Effector memory CD8-positive, alpha-beta T cell (primary cell): ENCODE measurements around the gene ERBIN.
A peak's percentile ranks its signal among the peaks of the same experiment; 100 is the strongest.
"Not testable (repeated sequence)": the region's sequence is repeated elsewhere in the genome, so short reads cannot be mapped to it uniquely, and the experiment has no call there.

Source experiments
- ATAC-seq: fragments of 150-1000 bp; cut with Tn5 transposase; replicated peaks from 2 replicates; pipeline ENCODE4 v1.10.0; 2021; ENCODE audit warnings: mild to moderate bottlenecking, moderate library complexity
- DNase-seq, 3 experiments: peaks; one replicate each; pipeline ENCODE4 v3.0.0; 2021
- H3K27ac Mint-ChIP-seq, 2 donors: one replicate each; pipeline ENCODE4 v1.8.0; 2022; ENCODE audit warnings: mild to moderate bottlenecking in 2 of 2, mixed read lengths in 2 of 2, moderate library complexity in 2 of 2
- H3K27me3 Mint-ChIP-seq, 2 donors: one replicate each; pipeline ENCODE4 v1.8.0; 2022; ENCODE audit warnings: mixed read lengths in 2 of 2
- H3K36me3 Mint-ChIP-seq: one replicate; pipeline ENCODE4 v1.8.0; 2022; ENCODE audit warnings: mild to moderate bottlenecking, moderate library complexity, mixed read lengths; ENCODE audit not compliant: insufficient read depth
- H3K4me1 Mint-ChIP-seq, 2 donors: one replicate each; pipeline ENCODE4 v1.8.0; 2022; ENCODE audit warnings: low read depth in 2 of 2, mixed read lengths in 2 of 2
- H3K4me3 Mint-ChIP-seq, 2 donors: one replicate each; pipeline ENCODE4 v1.8.0; 2022; ENCODE audit warnings: mild to moderate bottlenecking in 2 of 2, mixed read lengths in 2 of 2, moderate library complexity in 2 of 2
- H3K9me3 Mint-ChIP-seq, 2 donors: one replicate each; pipeline ENCODE4 v1.8.0; 2022; ENCODE audit warnings: mixed read lengths in 2 of 2

ERBIN gene

DNA sequence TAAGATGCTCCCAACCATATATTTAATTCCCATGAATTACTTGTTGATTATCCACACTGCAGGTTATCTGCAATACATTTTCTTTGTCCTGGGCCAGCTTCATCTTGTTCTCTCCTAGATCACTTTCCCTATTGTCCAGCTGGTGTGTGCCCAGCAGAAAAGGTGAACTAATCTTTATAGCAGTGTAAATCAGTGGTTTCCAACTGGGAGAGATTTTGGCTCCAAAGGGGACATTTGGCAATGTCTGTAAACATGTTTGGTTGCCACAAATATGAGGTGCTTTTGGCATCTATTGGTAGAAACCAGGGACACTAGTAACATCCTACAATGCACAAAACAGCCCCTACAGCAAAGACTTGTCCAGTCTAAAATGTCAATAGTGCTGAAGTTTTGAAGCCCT lies 20.1 kb upstream of the ERBIN start:
- H3K4me1 Mint-ChIP-seq, result no peaks in the 10 kb centered on the region
- no peaks in the 10 kb centered on the region for H3K9me3 Mint-ChIP-seq
- no peak for DNase-seq
- H3K27ac Mint-ChIP-seq, result no peak overlapping the region
- no peaks in the 10 kb centered on the region for H3K36me3 Mint-ChIP-seq
- no peak overlapping the region for H3K4me3 Mint-ChIP-seq
- H3K27me3 Mint-ChIP-seq, result no peaks in the 10 kb centered on the region
- no peak for ATAC-seq

DNA sequence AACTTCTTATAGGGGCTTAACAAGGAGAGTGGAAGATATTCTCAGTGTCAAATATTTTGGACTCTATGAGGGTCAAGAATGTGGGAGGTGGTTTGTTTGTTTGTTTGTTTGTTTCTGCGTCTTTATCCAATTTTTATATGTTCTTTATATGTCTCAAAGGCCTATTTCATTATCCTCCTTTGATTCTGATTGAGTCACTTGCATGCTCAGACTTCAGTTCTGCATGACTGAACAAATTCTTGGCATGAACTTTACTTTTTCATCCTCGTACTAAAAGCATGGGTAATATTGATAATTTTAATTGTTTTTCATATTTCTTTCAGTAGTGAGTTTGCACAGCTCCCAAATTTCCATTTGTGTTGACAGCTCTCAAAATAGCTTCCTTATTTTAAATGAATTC lies 19.2 kb upstream of the ERBIN start:
- no peaks in the 10 kb centered on the region for H3K36me3 Mint-ChIP-seq

DNA sequence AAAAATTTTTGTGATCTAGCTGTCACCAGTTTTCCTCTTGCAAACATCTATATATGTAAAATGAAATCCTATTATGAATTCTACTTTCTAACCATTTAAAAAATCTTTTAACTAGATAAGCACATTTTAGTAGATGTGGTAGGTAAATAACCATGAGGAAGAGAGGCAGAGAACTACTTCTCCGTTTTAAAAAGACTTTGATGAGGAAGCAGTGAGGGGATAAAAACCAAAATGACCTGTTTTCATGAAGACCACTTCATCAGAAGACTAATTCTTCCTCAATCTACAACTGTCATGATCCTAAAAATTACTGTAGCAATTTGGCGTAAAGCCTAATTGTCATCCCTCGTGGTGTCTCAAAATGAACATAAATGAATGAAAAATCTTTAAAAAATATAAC lies 15.7 kb upstream of the ERBIN start:
- H3K9me3 Mint-ChIP-seq, result no peaks in the 10 kb centered on the region
- H3K36me3 Mint-ChIP-seq, result no peaks in the 10 kb centered on the region
- no peak for ATAC-seq
- H3K4me1 Mint-ChIP-seq, result no peaks in the 10 kb centered on the region
- H3K27ac Mint-ChIP-seq, result no peak overlapping the region
- H3K27me3 Mint-ChIP-seq, result no peaks in the 10 kb centered on the region
- no peak overlapping the region for H3K4me3 Mint-ChIP-seq
- no peak for DNase-seq

More for the DNA sequence above, 19.2 kb upstream of the ERBIN start:
- Mint-ChIP-seq H3K4me1 (no peaks in the 10 kb centered on the region), H3K4me3 (no peak overlapping the region), H3K27me3 (no peaks in the 10 kb centered on the region), H3K27ac (no peak overlapping the region), H3K9me3 (no peaks in the 10 kb centered on the region)
- DNase-seq, result no peak
- no peak for ATAC-seq

DNA sequence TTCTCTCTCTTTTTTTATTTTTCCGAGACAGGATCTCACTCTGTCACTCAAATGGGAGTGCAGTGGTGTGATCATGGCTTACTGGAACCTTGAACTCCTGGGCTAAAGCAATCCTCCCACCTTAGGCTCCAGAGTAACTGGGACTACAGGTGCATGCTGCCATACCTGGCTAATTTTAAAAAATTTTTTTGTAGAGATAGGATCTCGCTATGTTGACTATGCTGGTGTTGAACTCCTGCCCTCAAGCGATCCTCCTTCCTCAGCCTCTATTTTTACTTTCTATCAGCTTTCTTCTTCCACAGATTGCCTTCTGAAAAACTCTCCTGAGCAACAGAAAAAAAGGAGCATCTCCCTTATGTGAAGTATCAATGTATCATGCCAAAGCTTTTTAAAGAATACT lies 14.1 kb upstream of the ERBIN start:
- no peaks in the 10 kb centered on the region for H3K36me3 Mint-ChIP-seq
- no peaks in the 10 kb centered on the region for H3K27me3 Mint-ChIP-seq

DNA sequence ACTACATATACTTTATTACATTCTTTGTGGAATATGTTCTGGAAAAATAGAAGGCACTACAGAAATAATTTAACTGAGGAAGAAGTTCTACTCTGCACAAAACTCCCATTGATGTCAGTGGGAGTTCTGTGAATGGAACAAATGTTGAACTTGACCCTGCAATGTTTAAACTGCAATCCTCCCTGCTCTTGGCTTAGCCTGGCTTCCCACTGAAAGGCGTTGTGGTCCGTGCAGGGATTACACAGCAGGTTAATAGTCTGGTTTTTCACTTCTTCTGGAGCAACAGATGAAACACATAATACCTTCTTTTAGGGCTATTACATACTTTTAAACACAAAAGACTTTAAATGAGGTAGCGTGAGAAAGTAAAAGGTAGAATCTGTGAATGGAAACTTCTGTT lies 12.9 kb upstream of the ERBIN start:
- H3K4me3 Mint-ChIP-seq, result no peak overlapping the region
- ATAC-seq (no peak), DNase-seq (no peak)
- H3K27ac Mint-ChIP-seq, result no peak overlapping the region
- no peaks in the 10 kb centered on the region for H3K27me3 Mint-ChIP-seq
- no peaks in the 10 kb centered on the region for H3K36me3 Mint-ChIP-seq
- no peaks in the 10 kb centered on the region for H3K4me1 Mint-ChIP-seq
- no peaks in the 10 kb centered on the region for H3K9me3 Mint-ChIP-seq

More for the DNA sequence above, 14.1 kb upstream of the ERBIN start:
- no peak for DNase-seq
- Mint-ChIP-seq H3K4me3 (no peak overlapping the region), H3K4me1 (no peaks in the 10 kb centered on the region), H3K27ac (no peak overlapping the region), H3K9me3 (no peaks in the 10 kb centered on the region)
- ATAC-seq, result no peak

DNA sequence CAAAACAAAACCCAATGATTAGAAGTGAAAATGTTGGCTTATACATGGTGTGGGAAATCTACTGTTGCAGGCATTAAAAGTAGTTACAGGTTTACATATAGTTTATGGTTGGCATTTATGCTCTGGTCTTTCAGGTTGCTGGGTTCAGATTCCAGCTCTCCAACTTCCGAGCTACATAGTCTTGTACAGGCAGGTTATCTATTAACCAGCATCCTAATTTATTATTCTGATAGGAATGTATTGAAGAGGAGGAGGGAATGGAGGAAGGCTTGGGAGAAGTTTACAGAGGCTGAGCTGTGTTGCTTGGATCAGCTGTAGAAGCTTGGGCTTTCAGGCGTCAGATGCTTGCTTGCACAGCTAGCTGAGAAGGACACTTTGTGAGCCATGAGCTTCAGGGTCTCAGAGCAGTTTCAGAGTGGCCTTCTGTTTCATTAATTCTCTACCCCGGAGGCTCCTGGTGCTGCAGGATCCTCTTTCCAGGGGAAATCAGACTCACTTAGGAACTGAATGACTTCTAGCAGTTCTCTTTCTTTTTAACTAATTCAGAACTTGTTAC lies 11.7 kb upstream of the ERBIN start:
- no peaks in the 10 kb centered on the region for H3K36me3 Mint-ChIP-seq
- no peak overlapping the region for H3K27ac Mint-ChIP-seq
- no peak overlapping the region for H3K4me3 Mint-ChIP-seq
- no peaks in the 10 kb centered on the region for H3K27me3 Mint-ChIP-seq
- no peaks in the 10 kb centered on the region for H3K9me3 Mint-ChIP-seq
- no peaks in the 10 kb centered on the region for H3K4me1 Mint-ChIP-seq
- ATAC-seq (no peak), DNase-seq (no peak)

DNA sequence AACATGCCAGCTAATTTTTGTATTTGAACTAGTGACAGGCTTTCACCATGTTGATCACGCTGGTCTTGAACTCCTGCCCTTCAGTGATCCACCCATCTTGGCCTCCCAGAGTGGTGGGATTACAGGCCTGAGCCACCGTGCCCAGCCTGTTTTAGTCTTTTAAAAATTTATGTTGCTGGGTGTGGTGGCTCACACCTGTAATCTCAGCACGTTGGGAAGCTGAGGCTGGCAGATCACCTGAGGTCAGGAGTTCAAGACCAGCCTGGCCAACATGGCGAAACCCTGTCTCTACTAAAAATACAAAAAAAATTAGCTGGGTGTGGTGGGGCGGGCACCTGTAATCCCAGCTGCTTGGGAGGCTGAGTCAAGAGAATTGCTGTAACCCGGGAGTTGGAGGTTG lies 10.7 kb upstream of the ERBIN start:
- not testable (repeated sequence) for H3K4me1 Mint-ChIP-seq, H3K36me3 Mint-ChIP-seq, DNase-seq, H3K4me3 Mint-ChIP-seq, H3K27me3 Mint-ChIP-seq, ATAC-seq, H3K27ac Mint-ChIP-seq, H3K9me3 Mint-ChIP-seq

DNA sequence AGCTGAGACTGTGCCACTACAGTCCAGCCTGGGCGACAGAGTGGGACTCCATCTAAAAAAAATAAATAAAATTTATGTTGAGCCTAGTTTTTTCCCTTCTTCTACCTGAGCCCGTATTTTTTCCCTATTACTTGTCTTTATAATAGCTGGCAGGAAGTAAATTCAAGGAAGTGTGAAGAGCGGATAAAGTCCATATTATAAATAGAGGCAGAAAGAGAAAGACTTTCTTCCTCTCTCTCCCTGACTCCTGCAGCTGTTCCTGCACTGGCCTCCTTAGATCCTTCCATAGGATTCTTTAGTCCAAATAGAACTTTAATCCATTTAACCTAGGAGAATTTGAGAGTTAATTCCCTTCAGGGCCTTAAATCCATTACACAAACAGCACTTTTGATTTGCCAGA lies 10.3 kb upstream of the ERBIN start:
- no peaks in the 10 kb centered on the region for H3K36me3 Mint-ChIP-seq
- H3K27me3 Mint-ChIP-seq, result no peaks in the 10 kb centered on the region
- no peaks in the 10 kb centered on the region for H3K4me1 Mint-ChIP-seq
- no peak overlapping the region for H3K27ac Mint-ChIP-seq
- DNase-seq (no peak), ATAC-seq (no peak)
- no peaks in the 10 kb centered on the region for H3K9me3 Mint-ChIP-seq
- no peak overlapping the region for H3K4me3 Mint-ChIP-seq

DNA sequence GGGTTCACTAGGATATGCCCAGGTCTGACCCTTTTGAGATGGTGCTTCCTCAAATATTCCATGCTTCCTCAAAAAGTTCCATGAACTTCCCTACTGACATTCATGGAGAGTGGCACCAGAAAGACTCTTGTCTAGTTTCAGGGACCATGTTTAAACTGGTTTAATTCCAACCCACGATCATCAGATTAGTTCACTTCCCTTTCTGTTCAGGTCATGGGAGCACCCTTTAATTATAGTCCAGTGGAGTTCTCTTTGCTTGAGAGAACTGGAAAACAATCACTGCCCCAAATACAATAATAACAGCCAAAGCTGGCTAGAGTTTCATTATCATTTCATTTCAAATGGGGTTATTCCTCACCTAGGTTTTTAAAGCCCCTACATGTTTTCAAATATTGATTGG lies 9.7 kb upstream of the ERBIN start:
- no peak for DNase-seq
- no peak overlapping the region for H3K27ac Mint-ChIP-seq
- H3K27me3 Mint-ChIP-seq, result no peaks in the 10 kb centered on the region
- H3K9me3 Mint-ChIP-seq, result no peaks in the 10 kb centered on the region
- ATAC-seq, result no peak
- no peaks in the 10 kb centered on the region for H3K4me1 Mint-ChIP-seq
- no peak overlapping the region for H3K4me3 Mint-ChIP-seq
- no peaks in the 10 kb centered on the region for H3K36me3 Mint-ChIP-seq

DNA sequence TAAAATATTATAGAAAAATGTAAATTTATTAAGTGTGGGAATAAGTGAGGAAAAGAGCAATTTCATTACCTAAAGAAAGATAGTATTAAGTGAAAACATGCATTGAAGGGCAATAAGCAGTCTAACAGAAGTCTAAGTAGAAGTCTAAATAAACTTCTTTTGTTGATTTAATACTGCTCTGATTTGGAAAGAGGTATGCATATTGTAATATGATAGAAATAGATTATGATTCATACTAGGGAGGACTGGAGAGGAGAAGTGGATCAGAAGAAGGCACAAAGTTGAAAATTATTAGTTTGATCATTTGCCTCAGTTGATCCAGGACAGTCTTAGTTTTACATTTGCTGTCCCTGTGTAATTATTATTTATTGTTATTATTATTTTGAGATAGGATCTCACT lies 6.6 kb upstream of the ERBIN start:
- peaks cover under 1% of the 10 kb centered on the region for H3K36me3 Mint-ChIP-seq
- H3K9me3 Mint-ChIP-seq, result no peaks in the 10 kb centered on the region
- ATAC-seq (no peak), DNase-seq (no peak)
- H3K4me1 Mint-ChIP-seq, result peaks cover 10 to 12% of the 10 kb centered on the region in 2 donors
- no peak overlapping the region for H3K4me3 Mint-ChIP-seq
- H3K27me3 Mint-ChIP-seq, result no peaks in the 10 kb centered on the region
- no peak overlapping the region for H3K27ac Mint-ChIP-seq

DNA sequence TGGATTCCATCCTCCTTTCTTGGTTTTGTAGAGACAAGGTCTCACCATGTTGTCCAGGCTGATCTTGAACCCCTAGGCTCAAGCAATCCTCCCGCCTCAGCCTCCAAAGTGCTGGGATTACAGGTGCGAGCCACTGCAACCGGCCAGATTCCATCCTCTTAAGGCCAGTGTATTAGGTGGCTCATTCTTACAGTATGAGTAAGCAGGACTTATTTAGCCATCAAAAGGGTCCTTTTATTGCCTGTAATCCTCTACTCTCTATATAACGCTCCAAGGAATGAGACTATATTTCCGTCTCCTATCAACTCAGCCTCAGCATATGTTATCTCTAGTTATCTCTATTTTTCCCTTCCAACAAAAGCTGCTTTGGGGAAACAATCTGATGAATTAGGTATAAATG lies 3.0 kb upstream of the ERBIN start:
- DNase-seq (no peak), ATAC-seq (no peak)
- Mint-ChIP-seq H3K9me3 (no peaks in the 10 kb centered on the region), H3K27ac (peak overlapping the region in 1 of 2 donors; percentile 68), H3K4me1 (peaks cover 17 to 21% of the 10 kb centered on the region in 2 donors), H3K27me3 (no peaks in the 10 kb centered on the region), H3K36me3 (peaks cover 25% of the 10 kb centered on the region), H3K4me3 (no peak overlapping the region)

DNA sequence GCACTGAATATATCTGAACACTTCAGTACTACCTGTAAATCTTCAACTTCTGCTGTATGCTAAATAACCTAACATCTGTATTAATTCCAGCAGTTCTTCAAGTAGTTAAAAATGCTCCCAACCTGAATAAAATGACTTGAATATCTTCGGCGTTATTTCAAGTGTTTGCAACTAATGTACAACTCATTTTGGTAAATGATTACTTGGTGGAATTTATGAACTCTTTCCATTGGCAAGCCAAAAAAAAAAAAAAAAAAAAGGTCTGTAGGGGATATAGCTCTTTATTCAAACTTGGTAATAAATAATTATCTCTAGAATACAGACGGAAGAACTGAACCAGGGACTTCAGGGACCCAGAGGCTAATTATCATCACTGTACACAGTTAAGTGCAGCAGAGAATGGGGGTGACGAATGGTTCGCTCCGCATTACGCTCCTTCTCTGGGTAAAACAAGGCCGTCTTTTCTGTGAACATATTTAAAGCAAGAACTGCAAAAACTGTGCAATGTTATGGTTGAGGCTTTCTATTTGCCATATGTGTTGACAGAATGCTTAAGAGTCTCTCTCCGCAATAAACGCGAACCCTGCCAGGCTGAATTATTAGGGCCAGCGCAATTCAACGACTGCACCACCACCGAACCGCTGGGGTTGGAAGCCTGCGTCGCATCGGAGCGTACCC lies 1.9 kb upstream of the ERBIN start:
- Mint-ChIP-seq H3K27me3 (no peaks in the 10 kb centered on the region), H3K4me1 (peaks cover 19 to 23% of the 10 kb centered on the region in 2 donors), H3K27ac (peak overlapping the region; percentile 95 to 96), H3K4me3 (peak overlapping the region; percentile 91 to 97), H3K9me3 (no peaks in the 10 kb centered on the region), H3K36me3 (peaks cover 27% of the 10 kb centered on the region)
- DNase-seq (no peak), ATAC-seq (no peak)

DNA sequence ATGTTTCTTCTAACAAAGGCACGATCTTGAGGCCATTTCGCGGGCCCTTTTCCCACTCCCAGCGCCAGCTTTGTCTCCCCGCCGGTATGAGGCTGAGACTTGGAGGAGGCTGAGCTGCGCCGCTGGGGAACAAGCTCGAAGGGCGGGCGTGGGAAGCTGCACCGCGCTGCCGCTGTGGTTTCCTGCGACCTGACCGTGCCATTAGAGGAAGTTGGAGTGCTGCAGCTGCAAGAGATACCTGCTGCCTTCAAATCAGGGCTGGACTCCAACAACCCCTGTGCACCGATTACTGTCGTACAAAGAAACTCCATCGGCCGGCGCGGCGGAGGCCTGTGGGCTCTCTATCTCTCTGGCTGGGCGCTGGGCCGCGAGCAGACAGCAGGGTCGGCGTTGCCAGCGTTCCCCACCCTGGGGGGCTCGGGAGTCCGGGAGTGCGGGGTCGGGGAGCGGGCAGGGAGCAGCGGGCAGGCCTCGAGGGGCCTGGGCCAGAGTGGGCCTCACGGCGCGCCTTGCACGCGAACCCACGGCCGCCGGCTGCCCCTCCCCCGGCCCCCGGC lies 1.3 kb upstream of the ERBIN start:
- DNase-seq (peak; percentile 62 to 70 (median 67)), ATAC-seq (peak; percentile 62)
- Mint-ChIP-seq H3K27ac (peak overlapping the region; percentile 95 to 96), H3K36me3 (peaks cover 34% of the 10 kb centered on the region), H3K4me1 (peaks cover 25 to 29% of the 10 kb centered on the region in 2 donors), H3K9me3 (no peaks in the 10 kb centered on the region), H3K4me3 (peak overlapping the region; percentile 91 to 97), H3K27me3 (no peaks in the 10 kb centered on the region)

DNA sequence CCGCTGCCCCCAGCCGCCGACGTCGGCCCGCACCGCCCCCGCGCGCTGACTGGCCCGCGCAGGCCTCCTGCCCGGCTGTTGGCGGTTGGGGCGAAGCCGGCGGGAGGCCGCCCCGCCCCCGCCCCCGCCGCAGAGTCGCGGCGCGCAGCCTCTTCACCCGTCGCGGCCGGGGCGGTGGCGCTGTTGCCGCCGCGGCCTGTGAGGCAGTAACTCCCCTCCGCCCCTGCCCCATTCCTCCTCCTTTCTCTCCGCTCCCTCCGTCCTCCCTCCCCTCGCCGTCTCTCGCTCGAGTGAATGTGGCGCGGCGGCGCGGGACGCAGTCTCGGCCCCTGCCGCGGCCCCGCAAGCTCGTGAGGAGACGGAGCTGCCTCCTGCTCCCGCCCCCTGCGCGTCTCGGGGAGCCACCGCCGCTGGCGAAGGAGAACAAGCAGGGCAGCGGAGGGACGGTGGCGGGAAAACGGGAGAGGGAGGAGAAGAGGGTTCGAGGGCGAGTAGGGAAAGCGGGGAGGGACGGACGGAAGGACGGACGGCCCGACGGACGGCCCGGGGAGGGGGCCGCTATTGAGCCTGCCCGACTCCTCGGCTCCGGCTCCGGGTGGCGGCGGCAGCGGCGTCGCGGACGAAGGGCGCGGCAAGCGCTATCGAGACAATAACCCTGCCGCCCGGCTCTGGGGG lies 637 bp upstream of the ERBIN start:
- no peaks in the 10 kb centered on the region for H3K27me3 Mint-ChIP-seq
- peak; percentile 72 for ATAC-seq

More for the DNA sequence above, 637 bp upstream of the ERBIN start:
- Mint-ChIP-seq H3K36me3 (peaks cover 38% of the 10 kb centered on the region), H3K4me1 (peaks cover 31 to 35% of the 10 kb centered on the region in 2 donors), H3K4me3 (peak overlapping the region; percentile 91 to 97), H3K9me3 (no peaks in the 10 kb centered on the region), H3K27ac (peak overlapping the region; percentile 95 to 96)
- peak; percentile 75 to 76 (median 75) for DNase-seq
